Osteoblast (primary cell): ENCODE results near the gene HAAO. TPM values are rescaled to one million over a fixed set of nuclear protein-coding genes. Genes with fewer than 3 reads are reported as not detected.

Experiments
- DNase-seq: peaks from one replicate; pipeline ENCODE4 v3.0.0; 2011; ENCODE audit warnings: low spot score, mixed read lengths; ENCODE audit not compliant: insufficient read length; ENCODE audit errors: missing footprints
- H2AFZ ChIP-seq: 2 replicates; pipeline ENCODE4 v1.6.0; 2011; ENCODE audit warnings: mild to moderate bottlenecking, low read length
- H3K27ac ChIP-seq: 2 replicates; pipeline ENCODE4 v1.5.1; 2011; ENCODE audit warnings: mild to moderate bottlenecking, low read depth, low read length, moderate library complexity
- H3K27me3 ChIP-seq: 2 replicates; pipeline ENCODE4 v1.6.0; 2012; ENCODE audit warnings: mild to moderate bottlenecking, control low read depth, inconsistent platforms, low read length, moderate library complexity; ENCODE audit not compliant: insufficient read depth
- H3K36me3 ChIP-seq: 2 replicates; pipeline ENCODE4 v1.5.1; 2011; ENCODE audit warnings: mild to moderate bottlenecking, low read length, control low read depth, moderate library complexity; ENCODE audit not compliant: insufficient read depth
- H3K4me1 ChIP-seq: 2 replicates; pipeline ENCODE4 v1.5.1; 2011; ENCODE audit warnings: mild to moderate bottlenecking, low read length, control low read depth, moderate library complexity; ENCODE audit not compliant: insufficient read depth
- H3K4me2 ChIP-seq: 2 replicates; pipeline ENCODE4 v1.6.0; 2011; ENCODE audit warnings: mild to moderate bottlenecking, low read length; ENCODE audit not compliant: insufficient read depth
- H3K4me3 ChIP-seq: fragments of 200-600 bp; sonication (generic); 3 replicates; pipeline ENCODE4 v1.5.1; 2012; ENCODE audit warnings: mild to moderate bottlenecking, low read length, inconsistent platforms; ENCODE audit not compliant: insufficient read depth
- H3K79me2 ChIP-seq: 2 replicates; pipeline ENCODE4 v1.6.0; 2012; ENCODE audit warnings: mild to moderate bottlenecking, low read length, control low read depth, inconsistent platforms; ENCODE audit not compliant: insufficient read depth
- H3K9me3 ChIP-seq: 2 replicates; pipeline ENCODE4 v1.5.1; 2011; ENCODE audit warnings: low read depth, low read length, control low read depth
- H4K20me1 ChIP-seq: 2 replicates; pipeline ENCODE4 v1.6.0; 2012; ENCODE audit warnings: mild to moderate bottlenecking, low read length, control low read depth; ENCODE audit not compliant: insufficient read depth
- CTCF ChIP-seq: IDR thresholded peaks from 2 replicates; pipeline ENCODE4 v1.5.1; 2011; ENCODE audit warnings: mild to moderate bottlenecking, low read depth, low read length, moderate library complexity; ENCODE audit errors: extremely low read depth
- total RNA-seq: library from RNA; depleted of rRNA; stranded (reverse); fragments of >200 nt; gene quantifications from 2 replicates; pipeline ENCODE4 v1.2.3, GENCODE V29; 2012

HAAO gene
- total RNA-seq, 1 donor = 0.72 TPM

- no peaks in the 10 kb centered on the region for H3K79me2 ChIP-seq
- no peaks in the 10 kb centered on the region for H4K20me1 ChIP-seq
- no peak for TF ChIP-seq CTCF
- DNase-seq = no peak
- H3K9me3 ChIP-seq = no peaks in the 10 kb centered on the region
- H3K4me2 ChIP-seq = peak overlapping the region; percentile 82
- peaks cover 3% of the 10 kb centered on the region for H3K4me1 ChIP-seq
- peak overlapping the region; percentile 69 for H3K4me3 ChIP-seq
- peaks cover 13% of the 10 kb centered on the region for H3K27me3 ChIP-seq
- H3K27ac ChIP-seq = no peak overlapping the region
- H2AFZ ChIP-seq = peak overlapping the region; percentile 78
- H3K36me3 ChIP-seq = no peaks in the 10 kb centered on the region
Observed at GRCh38 chr2:42792087-42792582, 248 bp downstream of the HAAO start.

- peak; percentile 64 for DNase-seq
- Histone ChIP-seq H4K20me1 (no peaks in the 10 kb centered on the region), H2AFZ (no peak overlapping the region), H3K27ac (no peak overlapping the region), H3K4me1 (peaks cover 3% of the 10 kb centered on the region), H3K36me3 (no peaks in the 10 kb centered on the region), H3K27me3 (peaks cover 13% of the 10 kb centered on the region), H3K4me3 (no peak overlapping the region), H3K4me2 (no peak overlapping the region), H3K9me3 (no peaks in the 10 kb centered on the region), H3K79me2 (no peaks in the 10 kb centered on the region)
- no peak for TF ChIP-seq CTCF
Observed at GRCh38 chr2:42791606-42792005, 777 bp downstream of the HAAO start.

- peak; percentile 17 for DNase-seq
- H3K79me2 ChIP-seq = no peaks in the 10 kb centered on the region
- no peak overlapping the region for H3K4me2 ChIP-seq
- no peaks in the 10 kb centered on the region for H3K36me3 ChIP-seq
- H4K20me1 ChIP-seq = no peaks in the 10 kb centered on the region
- H2AFZ ChIP-seq = no peak overlapping the region
- no peak overlapping the region for H3K4me3 ChIP-seq
- no peak overlapping the region for H3K27ac ChIP-seq
- H3K9me3 ChIP-seq = no peaks in the 10 kb centered on the region
- peaks cover 3% of the 10 kb centered on the region for H3K4me1 ChIP-seq
- no peak for TF ChIP-seq CTCF
- peaks cover 13% of the 10 kb centered on the region for H3K27me3 ChIP-seq
Observed at GRCh38 chr2:42789751-42790150, 2.6 kb downstream of the HAAO start.

GRCh38 chr2:42788882-42789281 lies 3.5 kb downstream of the HAAO start:
- Histone ChIP-seq H3K9me3 (no peaks in the 10 kb centered on the region), H4K20me1 (no peaks in the 10 kb centered on the region), H3K27ac (no peak overlapping the region), H3K4me1 (peaks cover 3% of the 10 kb centered on the region), H3K79me2 (no peaks in the 10 kb centered on the region), H3K4me3 (no peak overlapping the region), H3K27me3 (peaks cover 13% of the 10 kb centered on the region), H3K4me2 (no peak overlapping the region), H2AFZ (no peak overlapping the region), H3K36me3 (no peaks in the 10 kb centered on the region)
- DNase-seq = no peak
- TF ChIP-seq CTCF = no peak
